WTC11 (cell line): Measurements from ENCODE around the gene OBP2B. TPM values are rescaled to one million over a fixed set of nuclear protein-coding genes. Genes with fewer than 3 reads are reported as not detected.

Experiments used
- ATAC-seq: fragments of 200-7000 bp; cut with Tn5 transposase; 2 replicates; pipeline ENCODE4 v1.10.0; 2021; ENCODE audit warnings: mild to moderate bottlenecking, moderate library complexity
- CTCF ChIA-PET: fragments of 300-600 bp; sonication (Branson Sonifier 250); formaldehyde crosslinking; loops from one replicate; lab custom pipeline; 2021; ENCODE audit warnings: antibody characterized with exemption; lab: Charles Lee
- POLR2A ChIA-PET: fragments of 350-600 bp; sonication (Branson Sonifier 250); formaldehyde crosslinking; loops from one replicate; lab custom pipeline; 2021; ENCODE audit warnings: antibody characterized with exemption; lab: Charles Lee
- DNase-seq: peaks from one replicate; pipeline ENCODE4 v3.0.0; 2021; ENCODE audit warnings: low spot score
- H3K27ac Mint-ChIP-seq: 2 replicates; pipeline ENCODE4 v1.8.0; 2021; ENCODE audit warnings: mixed read lengths
- H3K27me3 Mint-ChIP-seq: 2 replicates; pipeline ENCODE4 v1.8.0; 2021; ENCODE audit warnings: low read depth, mild to moderate bottlenecking, moderate library complexity, mixed read lengths
- H3K36me3 Mint-ChIP-seq: 2 replicates; pipeline ENCODE4 v1.8.0; 2021; ENCODE audit warnings: mixed read lengths
- H3K4me1 Mint-ChIP-seq: 2 replicates; pipeline ENCODE4 v1.8.0; 2022; ENCODE audit warnings: mixed read lengths
- H3K4me3 Mint-ChIP-seq: 2 replicates; pipeline ENCODE4 v1.8.0; 2021; ENCODE audit warnings: mild to moderate bottlenecking, moderate library complexity, mixed read lengths
- H3K9me3 Mint-ChIP-seq: 2 replicates; pipeline ENCODE4 v1.8.0; 2021; ENCODE audit warnings: mixed read lengths
- CBFB ChIP-seq: sonication (generic); formaldehyde crosslinking; IDR thresholded peaks from 2 replicates; pipeline ENCODE4 v1.8.1; 2022; ENCODE audit warnings: mild to moderate bottlenecking, low read depth, missing genetic modification reagents
- CREB1 ChIP-seq: sonication (generic); formaldehyde crosslinking; IDR thresholded peaks from 2 replicates; pipeline ENCODE4 v1.8.0; 2023; ENCODE audit warnings: mild to moderate bottlenecking, missing genetic modification reagents
- ETV6 ChIP-seq: sonication (generic); formaldehyde crosslinking; IDR thresholded peaks from 2 replicates; pipeline ENCODE4 v1.8.1; 2022; ENCODE audit warnings: mild to moderate bottlenecking, missing genetic modification reagents
- FOXJ3 ChIP-seq: sonication (generic); formaldehyde crosslinking; IDR thresholded peaks from 2 replicates; pipeline ENCODE4 v1.9.0; 2021; ENCODE audit warnings: missing genetic modification reagents, mild to moderate bottlenecking, borderline replicate concordance
- FOXK1 ChIP-seq: sonication (generic); formaldehyde crosslinking; IDR thresholded peaks from 2 replicates; pipeline ENCODE4 v1.8.0; 2022; ENCODE audit warnings: mild to moderate bottlenecking, moderate library complexity, missing genetic modification reagents
- GABPB1 ChIP-seq: sonication (generic); formaldehyde crosslinking; IDR thresholded peaks from 2 replicates; pipeline ENCODE4 v1.8.1; 2023; ENCODE audit warnings: mild to moderate bottlenecking, missing genetic modification reagents
- GRHL2 ChIP-seq: fragments of 250-450 bp; sonication (Bioruptor Pico); IDR thresholded peaks from 2 replicates; pipeline ENCODE4 v1.8.0; 2022; ENCODE audit warnings: mild to moderate bottlenecking, moderate library complexity; ENCODE audit not compliant: insufficient replicate concordance, severe bottlenecking
- GTF2I ChIP-seq: fragments of 250-450 bp; sonication (Bioruptor Pico); conservative IDR thresholded peaks from 2 replicates; pipeline ENCODE4 v1.4.0; 2021; ENCODE audit warnings: mild to moderate bottlenecking
- IRF2 ChIP-seq: sonication (generic); formaldehyde crosslinking; IDR thresholded peaks from 2 replicates; pipeline ENCODE4 v1.8.0; 2022; ENCODE audit warnings: low read depth, missing genetic modification reagents, borderline replicate concordance
- JUN ChIP-seq: sonication (generic); formaldehyde crosslinking; IDR thresholded peaks from 2 replicates; pipeline ENCODE4 v1.8.0; 2023; ENCODE audit warnings: mild to moderate bottlenecking, missing genetic modification reagents
- KAT7 ChIP-seq: sonication (generic); formaldehyde crosslinking; IDR thresholded peaks from 2 replicates; pipeline ENCODE4 v1.8.1; 2023; ENCODE audit warnings: missing genetic modification reagents, mild to moderate bottlenecking, borderline replicate concordance
- NR1H2 ChIP-seq: sonication (generic); formaldehyde crosslinking; IDR thresholded peaks from 2 replicates; pipeline ENCODE4 v1.9.0; 2021; ENCODE audit warnings: mild to moderate bottlenecking, moderate library complexity, missing genetic modification reagents
- OVOL2 ChIP-seq: fragments of 250-450 bp; sonication (Bioruptor Pico); IDR thresholded peaks from 2 replicates; pipeline ENCODE4 v1.9.0; 2021; ENCODE audit warnings: mild to moderate bottlenecking, borderline replicate concordance
- RORB ChIP-seq: fragments of 250-450 bp; sonication (Bioruptor Pico); IDR thresholded peaks from 2 replicates; pipeline ENCODE4 v1.9.0; 2021; ENCODE audit warnings: mild to moderate bottlenecking
- SMAD3 ChIP-seq: sonication (generic); formaldehyde crosslinking; IDR thresholded peaks from 2 replicates; pipeline ENCODE4 v1.8.0; 2022; ENCODE audit warnings: missing genetic modification reagents, mild to moderate bottlenecking, borderline replicate concordance
- SMAD4 ChIP-seq: sonication (generic); formaldehyde crosslinking; IDR thresholded peaks from 2 replicates; pipeline ENCODE4 v1.8.0; 2022; ENCODE audit warnings: mild to moderate bottlenecking, missing genetic modification reagents
- SP1 ChIP-seq: sonication (generic); formaldehyde crosslinking; conservative IDR thresholded peaks from 2 replicates; pipeline ENCODE4 v1.8.1; 2022; ENCODE audit warnings: missing genetic modification reagents
- TCF7 ChIP-seq: sonication (generic); formaldehyde crosslinking; IDR thresholded peaks from 2 replicates; pipeline ENCODE4 v1.8.0; 2022; ENCODE audit warnings: mild to moderate bottlenecking, low read depth, missing genetic modification reagents, moderate library complexity
- ZNF396 ChIP-seq: fragments of 250-450 bp; sonication (Bioruptor Pico); IDR thresholded peaks from 2 replicates; pipeline ENCODE4 v1.8.0; 2021; ENCODE audit warnings: mild to moderate bottlenecking, moderate library complexity, borderline replicate concordance
- ZNF423 ChIP-seq: fragments of 250-450 bp; sonication (Bioruptor Pico); IDR thresholded peaks from 2 replicates; pipeline ENCODE4 v2.1.2; 2022; ENCODE audit warnings: mild to moderate bottlenecking, moderate library complexity
- total RNA-seq: library from RNA; stranded (reverse); gene quantifications from 3 replicates; pipeline ENCODE4 v1.2.3, GENCODE V29; 2021
- TF ChIP-seq, protein P1 (sequence below): fragments of 250-450 bp; sonication (Bioruptor Pico); IDR thresholded peaks from 2 replicates; pipeline ENCODE4 v1.9.0; 2021; ENCODE audit warnings: mild to moderate bottlenecking
- TF ChIP-seq, protein P2 (sequence below): sonication (generic); formaldehyde crosslinking; IDR thresholded peaks from 2 replicates; pipeline ENCODE4 v1.8.0; 2022; ENCODE audit warnings: mild to moderate bottlenecking, missing genetic modification reagents
- TF ChIP-seq, protein P3 (sequence below): sonication (generic); formaldehyde crosslinking; conservative IDR thresholded peaks from 2 replicates; pipeline ENCODE4 v1.8.1; 2022; ENCODE audit warnings: mild to moderate bottlenecking, missing genetic modification reagents
- TF ChIP-seq, protein P4 (sequence below): fragments of 250-450 bp; sonication (Bioruptor Pico); IDR thresholded peaks from 2 replicates; pipeline ENCODE4 v2.1.2; 2022; ENCODE audit warnings: mild to moderate bottlenecking, moderate library complexity
- TF ChIP-seq, protein P5 (sequence below): fragments of 250-450 bp; sonication (Bioruptor Pico); IDR thresholded peaks from 2 replicates; pipeline ENCODE4 v1.9.0; 2021; ENCODE audit warnings: moderate library complexity, mild to moderate bottlenecking, inconsistent platforms, borderline replicate concordance

Gene OBP2B
- total RNA-seq, 1 experiment from 2014 or later, result not detected

DNA sequence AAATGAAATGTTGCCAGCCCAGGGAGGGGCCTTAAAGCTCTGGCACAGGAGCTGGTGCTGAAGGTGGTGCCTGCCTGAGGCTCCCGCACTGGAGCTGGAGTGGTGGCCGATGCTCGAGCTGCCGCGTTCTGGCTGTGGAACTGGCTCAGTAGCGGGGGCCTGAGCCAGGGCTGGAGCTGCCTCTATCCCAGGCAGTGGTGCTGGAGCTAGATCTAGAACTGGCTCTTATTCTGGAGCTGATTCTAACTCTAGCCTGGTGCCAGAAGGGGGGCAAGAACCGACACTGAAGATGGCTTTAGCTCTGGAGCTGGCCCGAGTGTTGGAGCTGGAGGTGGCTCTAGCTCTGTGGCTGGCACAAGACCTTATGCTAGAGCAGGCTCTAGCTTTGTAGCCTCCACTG lies 19.2 kb downstream of the OBP2B start:
- ChIA-PET POLR2A (interaction anchor here (0.7 kb wide), 1 partner anchor 11 kb away, joined by 4 read pairs; no protein-coding TSS in a partner anchor), CTCF (interaction anchor here (0.7 to 5.4 kb wide), 6 partner anchors 50 to 154 kb away, joined by 3 to 153 read pairs (median 4); no protein-coding TSS in a partner anchor)
- DNase-seq (no peak), ATAC-seq (no peak)
- no peak overlapping the region for H3K27ac Mint-ChIP-seq
- TF ChIP-seq ZNF396 (CRISPR knock-in tag) (no peak), IRF2 (CRISPR knock-in tag) (no peak), ZNF423 (CRISPR knock-in tag) (no peak), CREB1 (no peak), SMAD3 (CRISPR knock-in tag) (no peak), FOXJ3 (no peak), NR1H2 (CRISPR knock-in tag) (no peak), SP1 (CRISPR knock-in tag) (no peak), TCF7 (CRISPR knock-in tag) (no peak), RORB (CRISPR knock-in tag) (no peak), SMAD4 (no peak), FOXK1 (CRISPR knock-in tag) (no peak)
- TF ChIP-seq, protein P1, sequence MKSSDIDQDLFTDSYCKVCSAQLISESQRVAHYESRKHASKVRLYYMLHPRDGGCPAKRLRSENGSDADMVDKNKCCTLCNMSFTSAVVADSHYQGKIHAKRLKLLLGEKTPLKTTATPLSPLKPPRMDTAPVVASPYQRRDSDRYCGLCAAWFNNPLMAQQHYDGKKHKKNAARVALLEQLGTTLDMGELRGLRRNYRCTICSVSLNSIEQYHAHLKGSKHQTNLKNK (CRISPR knock-in tag), result no peak
- TF ChIP-seq, protein P2, sequence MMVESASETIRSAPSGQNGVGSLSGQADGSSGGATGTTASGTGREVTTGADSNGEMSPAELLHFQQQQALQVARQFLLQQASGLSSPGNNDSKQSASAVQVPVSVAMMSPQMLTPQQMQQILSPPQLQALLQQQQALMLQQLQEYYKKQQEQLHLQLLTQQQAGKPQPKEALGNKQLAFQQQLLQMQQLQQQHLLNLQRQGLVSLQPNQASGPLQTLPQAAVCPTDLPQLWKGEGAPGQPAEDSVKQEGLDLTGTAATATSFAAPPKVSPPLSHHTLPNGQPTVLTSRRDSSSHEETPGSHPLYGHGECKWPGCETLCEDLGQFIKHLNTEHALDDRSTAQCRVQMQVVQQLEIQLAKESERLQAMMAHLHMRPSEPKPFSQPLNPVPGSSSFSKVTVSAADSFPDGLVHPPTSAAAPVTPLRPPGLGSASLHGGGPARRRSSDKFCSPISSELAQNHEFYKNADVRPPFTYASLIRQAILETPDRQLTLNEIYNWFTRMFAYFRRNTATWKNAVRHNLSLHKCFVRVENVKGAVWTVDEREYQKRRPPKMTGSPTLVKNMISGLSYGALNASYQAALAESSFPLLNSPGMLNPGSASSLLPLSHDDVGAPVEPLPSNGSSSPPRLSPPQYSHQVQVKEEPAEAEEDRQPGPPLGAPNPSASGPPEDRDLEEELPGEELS (CRISPR knock-in tag), result no peak
- TF ChIP-seq, all 79 proteins: peak for 0
- Mint-ChIP-seq H3K27me3 (peaks cover 47% of the 10 kb centered on the region), H3K4me1 (no peaks in the 10 kb centered on the region; the same call in 1 of the 2 replicates), H3K36me3 (no peaks in the 10 kb centered on the region), H3K9me3 (peaks cover 5% of the 10 kb centered on the region; the same call in 1 of the 2 replicates), H3K4me3 (no peak overlapping the region)

DNA sequence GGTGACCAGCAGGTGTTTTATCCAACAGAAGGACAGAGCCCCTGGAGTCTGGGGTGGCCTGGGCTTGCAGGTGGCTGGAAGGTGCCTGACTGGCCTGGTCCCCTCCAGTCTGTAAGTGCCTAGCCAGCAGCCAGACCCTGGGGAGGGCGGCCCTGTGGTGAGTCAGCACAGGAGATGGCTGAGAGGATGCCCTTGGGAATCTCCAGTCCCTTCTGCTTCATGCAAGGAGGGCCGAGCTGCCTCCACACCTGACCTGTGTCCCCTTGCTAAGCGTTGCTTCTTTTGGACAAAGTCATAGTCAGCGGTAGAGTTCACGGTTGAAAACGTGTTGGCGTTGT lies 20.2 kb downstream of the OBP2B start:
- POLR2A ChIA-PET, result interaction anchor here (0.7 to 0.9 kb wide), 2 partner anchors 50 to 159 kb away, joined by 4 to 6 read pairs; no protein-coding TSS in a partner anchor
- Mint-ChIP-seq H3K9me3 (no peaks in the 10 kb centered on the region), H3K36me3 (no peaks in the 10 kb centered on the region), H3K4me1 (no peaks in the 10 kb centered on the region), H3K27me3 (peaks cover 41% of the 10 kb centered on the region), H3K4me3 (no peak overlapping the region), H3K27ac (no peak overlapping the region)
- DNase-seq (no peak), ATAC-seq (no peak)
- CTCF ChIA-PET, result interaction anchor here (0.6 to 5.4 kb wide), 45 partner anchors 8 to 298 kb away, joined by 3 to 153 read pairs (median 5); partner anchors contain the start of genes ABO, CACFD1, GBGT1 and GFI1B
- no peak for TF ChIP-seq SP1 (CRISPR knock-in tag)

DNA sequence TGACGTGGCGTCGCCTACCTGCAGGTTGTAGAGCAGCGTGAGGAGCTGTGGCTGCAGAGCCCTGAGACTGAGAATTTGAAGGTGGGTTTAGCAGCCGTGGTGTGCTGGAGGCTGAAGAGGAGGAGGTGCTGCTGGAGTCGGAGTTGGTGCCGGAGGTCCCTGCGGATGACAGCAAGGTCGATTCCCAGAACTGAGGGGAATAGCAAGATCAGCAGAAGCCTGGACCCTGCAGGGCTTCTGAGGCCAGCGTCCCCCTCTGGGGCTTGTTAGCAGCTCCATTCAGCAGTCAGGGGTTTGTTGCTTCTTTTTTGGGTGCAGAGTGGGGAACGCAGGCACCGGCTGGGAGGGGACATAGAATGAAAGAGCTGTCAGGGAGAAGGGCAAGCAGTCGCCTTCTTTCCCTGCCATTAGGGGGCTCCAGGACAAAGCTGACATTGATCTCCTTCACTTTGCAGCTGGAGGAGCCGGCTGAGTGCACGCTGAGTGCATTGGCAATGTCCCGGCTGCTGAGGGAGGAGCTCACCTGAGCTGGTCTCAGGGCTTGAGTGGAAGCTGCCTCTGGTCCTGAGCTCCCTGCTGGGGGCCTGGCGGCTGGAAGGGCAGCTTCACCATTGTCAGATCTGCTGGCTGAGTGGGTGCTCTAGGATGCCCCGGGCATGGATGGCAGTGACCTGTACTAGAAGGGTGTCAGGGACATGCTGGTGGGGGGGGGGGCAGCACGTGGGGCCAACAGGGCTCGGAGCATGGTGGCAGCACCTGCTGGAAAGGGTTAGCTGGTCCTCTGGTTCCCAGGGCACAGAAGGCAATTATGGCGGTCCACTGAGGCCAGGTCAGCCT lies 20.8 kb downstream of the OBP2B start:
- Mint-ChIP-seq H3K36me3 (no peaks in the 10 kb centered on the region), H3K27ac (no peak overlapping the region), H3K4me1 (no peaks in the 10 kb centered on the region), H3K27me3 (peaks cover 40% of the 10 kb centered on the region), H3K4me3 (no peak overlapping the region), H3K9me3 (no peaks in the 10 kb centered on the region)
- POLR2A ChIA-PET, result interaction anchor here (0.7 to 0.9 kb wide), 2 partner anchors 51 to 158 kb away, joined by 4 to 6 read pairs; no protein-coding TSS in a partner anchor
- ATAC-seq, result peak; percentile 88
- CTCF ChIA-PET, result interaction anchor here (0.6 to 5.4 kb wide), 48 partner anchors 8 to 298 kb away, joined by 3 to 153 read pairs (median 5); partner anchors contain the start of genes ABO, CACFD1, GBGT1 and GFI1B
- DNase-seq, result peak; percentile 75
- TF ChIP-seq JUN, result no peak
- no peak for TF ChIP-seq GTF2I (CRISPR knock-in tag)
- TF ChIP-seq GRHL2 (CRISPR knock-in tag), result no peak
- TF ChIP-seq, protein P3, sequence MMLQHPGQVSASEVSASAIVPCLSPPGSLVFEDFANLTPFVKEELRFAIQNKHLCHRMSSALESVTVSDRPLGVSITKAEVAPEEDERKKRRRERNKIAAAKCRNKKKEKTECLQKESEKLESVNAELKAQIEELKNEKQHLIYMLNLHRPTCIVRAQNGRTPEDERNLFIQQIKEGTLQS, result no peak
- TF ChIP-seq OVOL2, result no peak
- TF ChIP-seq RORB (CRISPR knock-in tag), result no peak
- TF ChIP-seq SMAD3 (CRISPR knock-in tag), result no peak
- TF ChIP-seq ETV6, result no peak
- TF ChIP-seq KAT7 (CRISPR knock-in tag), result no peak
- TF ChIP-seq, protein P4, sequence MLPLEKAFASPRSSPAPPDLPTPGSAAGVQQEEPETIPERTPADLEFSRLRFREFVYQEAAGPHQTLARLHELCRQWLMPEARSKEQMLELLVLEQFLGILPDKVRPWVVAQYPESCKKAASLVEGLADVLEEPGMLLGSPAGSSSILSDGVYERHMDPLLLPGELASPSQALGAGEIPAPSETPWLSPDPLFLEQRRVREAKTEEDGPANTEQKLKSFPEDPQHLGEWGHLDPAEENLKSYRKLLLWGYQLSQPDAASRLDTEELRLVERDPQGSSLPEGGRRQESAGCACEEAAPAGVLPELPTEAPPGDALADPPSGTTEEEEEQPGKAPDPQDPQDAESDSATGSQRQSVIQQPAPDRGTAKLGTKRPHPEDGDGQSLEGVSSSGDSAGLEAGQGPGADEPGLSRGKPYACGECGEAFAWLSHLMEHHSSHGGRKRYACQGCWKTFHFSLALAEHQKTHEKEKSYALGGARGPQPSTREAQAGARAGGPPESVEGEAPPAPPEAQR (CRISPR knock-in tag), result no peak
- TF ChIP-seq CBFB, result no peak
- TF ChIP-seq CREB1, result no peak
- no peak for TF ChIP-seq FOXK1 (CRISPR knock-in tag)
- TF ChIP-seq GABPB1 (CRISPR knock-in tag), result no peak
- TF ChIP-seq, protein P5, sequence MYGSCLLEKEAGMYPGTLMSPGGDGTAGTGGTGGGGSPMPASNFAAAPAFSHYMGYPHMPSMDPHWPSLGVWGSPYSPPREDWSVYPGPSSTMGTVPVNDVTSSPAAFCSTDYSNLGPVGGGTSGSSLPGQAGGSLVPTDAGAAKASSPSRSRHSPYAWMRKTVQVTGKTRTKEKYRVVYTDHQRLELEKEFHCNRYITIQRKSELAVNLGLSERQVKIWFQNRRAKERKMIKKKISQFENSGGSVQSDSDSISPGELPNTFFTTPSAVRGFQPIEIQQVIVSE, result no peak
